ENCODE data around the gene OSBPL3. TPM values are rescaled to one million over a fixed set of nuclear protein-coding genes. Genes with fewer than 3 reads are reported as not detected.

OSBPL3 gene
- polyA plus RNA-seq, 3 donors = 2.6 to 9.2 (median 3.7) TPM

DNA sequence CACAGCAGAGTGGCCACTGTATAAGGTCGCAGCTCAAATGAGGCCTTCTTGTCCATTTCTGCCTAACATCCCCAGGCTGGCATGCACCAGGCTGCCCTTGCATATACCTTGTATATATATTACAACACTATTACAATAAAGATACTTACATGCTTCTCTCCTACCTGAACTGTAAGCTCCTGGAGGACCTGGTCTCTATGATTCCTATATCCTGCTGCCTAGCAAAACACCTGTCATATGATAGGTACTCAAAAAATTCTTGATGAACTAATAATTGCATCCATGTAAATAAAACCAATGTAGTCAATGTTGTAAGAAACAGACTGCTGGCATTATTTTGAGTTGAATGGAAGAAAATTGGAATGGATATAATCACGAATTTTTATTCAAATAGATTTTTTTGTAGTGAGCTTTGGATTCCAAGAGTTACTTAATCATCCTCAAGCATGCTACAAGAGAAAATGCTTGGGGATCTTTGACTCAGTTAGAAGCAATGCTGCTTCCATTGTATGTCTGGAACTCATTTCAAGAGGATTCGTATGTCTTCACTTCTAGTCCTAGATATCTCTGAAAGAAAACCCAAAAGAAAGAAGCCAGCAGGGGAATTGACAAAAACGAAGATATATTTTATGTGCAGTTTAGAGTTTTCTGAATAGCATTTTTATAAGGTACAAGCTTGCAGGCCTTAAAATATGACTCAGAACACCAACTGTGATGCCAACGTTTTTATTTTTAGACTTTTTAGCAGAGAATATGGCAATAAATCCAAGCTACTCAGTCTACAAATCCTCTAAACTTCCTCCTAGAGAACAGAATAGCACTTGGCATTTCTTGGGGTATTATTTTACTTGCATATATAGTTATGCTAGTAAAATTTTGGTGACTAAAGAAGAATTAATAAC, 53.1 kb downstream of the OSBPL3 start:
- Histone ChIP-seq H3K27me3 (ENCODE audit: control insufficient read depth in 2 of 2, insufficient read depth in 2 of 2, low read length in 2 of 2) (no peaks in the 10 kb centered on the region), H3K4me3 (replicated peaks in 1 of 3; ENCODE audit: low read depth in 2 of 3, low read length in 3 of 3) (no peak overlapping the region), H3K9ac (ENCODE audit: insufficient read depth, low read length, poor library complexity, severe bottlenecking) (no peak overlapping the region), H3K4me2 (replicated peaks; ENCODE audit: extremely low read depth, low read length, poor library complexity, severe bottlenecking) (no peak overlapping the region), H3K4me1 (ENCODE audit: control insufficient read depth in 1 of 2, insufficient read depth in 2 of 2, low read length in 2 of 2) (no peaks in the 10 kb centered on the region), H3K27ac (ENCODE audit: low read depth in 1 of 2, low read length in 2 of 2) (no peak overlapping the region), H3K9me3 (replicated peaks in 1 of 2; ENCODE audit: control insufficient read depth in 1 of 2, insufficient read depth in 1 of 2, low read length in 2 of 2) (no peaks in the 10 kb centered on the region), H3K36me3 (replicated peaks in 1 of 2; ENCODE audit: control insufficient read depth in 1 of 2, insufficient read depth in 2 of 2, low read length in 2 of 2) (no peaks in the 10 kb centered on the region), H3K79me2 (ENCODE audit: insufficient read depth, low read length) (no peaks in the 10 kb centered on the region), H2AFZ (ENCODE audit: insufficient read depth, low read depth, low read length, poor library complexity, severe bottlenecking) (no peak overlapping the region), H4K20me1 (ENCODE audit: insufficient read depth, low read length) (no peaks in the 10 kb centered on the region)
- Mint-ChIP-seq H3K9me3 (no peaks in the 10 kb centered on the region), H3K4me3 (no peak overlapping the region), H3K27me3 (ENCODE audit: low read depth in 3 of 3) (peaks cover 0 to 3% (median 0%) of the 10 kb centered on the region in 3 donors), H3K27ac (peak overlapping the region in 1 of 7 donors; percentile 64), H3K4me1 (peaks cover 8% of the 10 kb centered on the region), H3K36me3 (no peaks in the 10 kb centered on the region)
- DNase-seq = no peak
- TF ChIP-seq, protein P1, sequence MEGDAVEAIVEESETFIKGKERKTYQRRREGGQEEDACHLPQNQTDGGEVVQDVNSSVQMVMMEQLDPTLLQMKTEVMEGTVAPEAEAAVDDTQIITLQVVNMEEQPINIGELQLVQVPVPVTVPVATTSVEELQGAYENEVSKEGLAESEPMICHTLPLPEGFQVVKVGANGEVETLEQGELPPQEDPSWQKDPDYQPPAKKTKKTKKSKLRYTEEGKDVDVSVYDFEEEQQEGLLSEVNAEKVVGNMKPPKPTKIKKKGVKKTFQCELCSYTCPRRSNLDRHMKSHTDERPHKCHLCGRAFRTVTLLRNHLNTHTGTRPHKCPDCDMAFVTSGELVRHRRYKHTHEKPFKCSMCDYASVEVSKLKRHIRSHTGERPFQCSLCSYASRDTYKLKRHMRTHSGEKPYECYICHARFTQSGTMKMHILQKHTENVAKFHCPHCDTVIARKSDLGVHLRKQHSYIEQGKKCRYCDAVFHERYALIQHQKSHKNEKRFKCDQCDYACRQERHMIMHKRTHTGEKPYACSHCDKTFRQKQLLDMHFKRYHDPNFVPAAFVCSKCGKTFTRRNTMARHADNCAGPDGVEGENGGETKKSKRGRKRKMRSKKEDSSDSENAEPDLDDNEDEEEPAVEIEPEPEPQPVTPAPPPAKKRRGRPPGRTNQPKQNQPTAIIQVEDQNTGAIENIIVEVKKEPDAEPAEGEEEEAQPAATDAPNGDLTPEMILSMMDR (IDR thresholded peaks at IDR 0.05) = no peak
- intact Hi-C loops (cut with micrococcal nuclease) = no loop called here
- no CpG with 5 or more reads among the region's 5 CpGs for WGBS (ENCODE audit: insufficient coverage)

DNA sequence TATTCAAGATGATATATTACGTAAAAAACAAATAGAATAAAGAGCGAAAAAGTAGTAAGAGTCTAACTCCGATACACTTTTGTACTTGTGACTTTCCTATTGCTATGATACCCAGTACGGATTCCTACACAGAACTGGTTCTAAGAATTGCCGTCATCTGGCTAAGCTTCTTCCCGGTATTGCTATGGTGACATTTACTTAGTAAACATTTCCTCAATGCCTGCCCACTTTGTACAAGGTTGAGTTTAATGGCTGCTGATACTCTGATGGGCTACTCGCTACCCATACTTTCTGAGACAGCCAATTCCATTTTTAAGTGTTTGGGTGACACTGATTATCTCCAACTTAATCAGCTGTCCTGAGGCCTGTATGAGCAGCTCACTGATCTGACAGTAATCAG, 55.6 kb downstream of the OSBPL3 start:
- intact Hi-C loops (cut with micrococcal nuclease) = no loop called here
- H3K27me3 ChIP-seq (ENCODE audit: control insufficient read depth in 2 of 2, insufficient read depth in 2 of 2, low read length in 2 of 2) = no peaks in the 10 kb centered on the region
- Mint-ChIP-seq H3K9me3 (no peaks in the 10 kb centered on the region), H3K36me3 (no peaks in the 10 kb centered on the region), H3K4me3 (no peak overlapping the region), H3K27ac (no peak overlapping the region), H3K4me1 (peaks cover 6% of the 10 kb centered on the region), H3K27me3 (ENCODE audit: low read depth in 3 of 3) (peaks cover 0 to 3% (median 0%) of the 10 kb centered on the region in 3 donors)
- H2AFZ ChIP-seq (ENCODE audit: insufficient read depth, low read depth, low read length, poor library complexity, severe bottlenecking) = no peak overlapping the region
- 100% methylated on average over 2 of the region's 7 CpGs for WGBS (ENCODE audit: insufficient coverage)
- H3K79me2 ChIP-seq (ENCODE audit: insufficient read depth, low read length) = no peaks in the 10 kb centered on the region
- no peak overlapping the region for H3K4me3 ChIP-seq (replicated peaks in 1 of 3; ENCODE audit: low read depth in 2 of 3, low read length in 3 of 3)
- no peaks in the 10 kb centered on the region for H3K9me3 ChIP-seq (replicated peaks in 1 of 2; ENCODE audit: control insufficient read depth in 1 of 2, insufficient read depth in 1 of 2, low read length in 2 of 2)
- H4K20me1 ChIP-seq (ENCODE audit: insufficient read depth, low read length) = no peaks in the 10 kb centered on the region
- DNase-seq = no peak
- H3K4me2 ChIP-seq (replicated peaks; ENCODE audit: extremely low read depth, low read length, poor library complexity, severe bottlenecking) = no peak overlapping the region
- H3K27ac ChIP-seq (ENCODE audit: low read depth in 1 of 2, low read length in 2 of 2) = no peak overlapping the region
- no peak overlapping the region for H3K9ac ChIP-seq (ENCODE audit: insufficient read depth, low read length, poor library complexity, severe bottlenecking)
- TF ChIP-seq, protein P1 (IDR thresholded peaks at IDR 0.05) = no peak
- no peaks in the 10 kb centered on the region for H3K4me1 ChIP-seq (ENCODE audit: control insufficient read depth in 1 of 2, insufficient read depth in 2 of 2, low read length in 2 of 2)
- no peaks in the 10 kb centered on the region for H3K36me3 ChIP-seq (replicated peaks in 1 of 2; ENCODE audit: control insufficient read depth in 1 of 2, insufficient read depth in 2 of 2, low read length in 2 of 2)
